Stomach (tissue), 9 donors: Measurements from ENCODE around the gene HIPK3. TPM values are rescaled to one million over a fixed set of nuclear protein-coding genes. Genes with fewer than 3 reads are reported as not detected.
"Not testable (repeated sequence)": the region's sequence is repeated elsewhere in the genome, so short reads cannot be mapped to it uniquely, and the experiment has no call there.

Experiments used
- DNase-seq, 2 donors: peaks; one replicate each; pipeline versions ENCODE4 v3.0.0 to v3.0.0-alpha.2; 2013 to 2019
- H3K27ac ChIP-seq, 5 donors: fragments of 200-600 bp in 4 of 5; sonication (generic) in 4 of 5; one replicate each; pipeline ENCODE4 v1.5.1; 2013 to 2019; ENCODE audit warnings: mild to moderate bottlenecking in 1 of 5, moderate library complexity in 1 of 5
- H3K27me3 ChIP-seq, 3 donors: fragments of 200-600 bp; sonication (generic); one replicate each; pipeline ENCODE4 v1.5.1; 2017 to 2019; ENCODE audit warnings: mixed run types in 1 of 3
- H3K36me3 ChIP-seq, 4 donors: fragments of 200-600 bp; sonication (generic); 1 replicate in 3 of 4; 2 replicates in 1 of 4; pipeline ENCODE4 v1.5.1; 2016 to 2019
- H3K4me1 ChIP-seq, 4 donors: fragments of 200-600 bp; sonication (generic); one replicate each; pipeline ENCODE4 v1.5.1; 2016 to 2019
- H3K4me3 ChIP-seq, 4 donors: fragments of 200-600 bp; sonication (generic) in 3 of 4; one replicate each; pipeline ENCODE4 v1.5.1; 2016 to 2019; ENCODE audit warnings: mild to moderate bottlenecking in 1 of 4
- H3K9me3 ChIP-seq, 4 donors: fragments of 200-600 bp; sonication (generic); one replicate each; pipeline ENCODE4 v1.5.1; 2016 to 2019
- EP300 ChIP-seq: sonication (generic); formaldehyde crosslinking; IDR thresholded peaks from one replicate; pipeline ENCODE4 v1.6.1; 2017; ENCODE audit warnings: antibody characterized with exemption
- POLR2A ChIP-seq, 4 donors: fragments of 450-650 bp; IDR thresholded peaks; one replicate each; pipeline ENCODE4 v1.6.1; 2016; ENCODE audit warnings: antibody characterized with exemption in 4 of 4, control low read depth in 2 of 4, mild to moderate bottlenecking in 1 of 4, moderate library complexity in 1 of 4
- POLR2AphosphoS5 ChIP-seq, 3 donors: sonication (generic); formaldehyde crosslinking; IDR thresholded peaks; one replicate each; pipeline ENCODE4 v1.6.1; 2016; ENCODE audit warnings: antibody characterized with exemption in 3 of 3
- WGBS, 5 donors: extraction: QIAGEN DNeasy Blood & Tissue Kit in 3 of 5; methylation state at CpG; one replicate each; pipeline versions ENCODE4 v1.1.5 to v1.1.7; 2013 to 2018; 5-methylcytosine and 5-hydroxymethylcytosine counted together
- intact Hi-C: fragments of 100-400 bp; cut with DNase I; formaldehyde crosslinking; loops from one replicate; pipeline ENCODE4 v1.15.1; 2023; ENCODE audit warnings: low total_unique reads
- polyA plus RNA-seq, 3 donors: library from polyadenylated mRNA; stranded (reverse); fragments of 200-250 nt; gene quantifications; one replicate each; pipeline ENCODE4 v1.2.3, GENCODE V29; 2013
- total RNA-seq, 5 donors: library from RNA; depleted of rRNA; stranded (reverse); fragments of >200 nt; gene quantifications; one replicate each; pipeline versions ENCODE4 v1.1.0 to v1.2.3, GENCODE V29; 2014 to 2016
- TF ChIP-seq, protein P1 (sequence below), 7 experiments: fragments of 450-650 bp in 4 of 7; fragments of 200-600 bp in 3 of 7; sonication (generic) in 3 of 7; IDR thresholded peaks; one replicate each; pipeline ENCODE4 v1.5.1; 2016 to 2019; ENCODE audit warnings: antibody characterized with exemption in 7 of 7, control low read depth in 2 of 7, mild to moderate bottlenecking in 1 of 7
- donor health status: healthy with polysubstance abuse.
- donor health status: Bipolar disorder and iron deficiency.
- donor health status: healthy.

HIPK3 gene
- total and polyA plus RNA-seq, 8 donors: 10.6 to 222 (median 67.4) TPM

DNA sequence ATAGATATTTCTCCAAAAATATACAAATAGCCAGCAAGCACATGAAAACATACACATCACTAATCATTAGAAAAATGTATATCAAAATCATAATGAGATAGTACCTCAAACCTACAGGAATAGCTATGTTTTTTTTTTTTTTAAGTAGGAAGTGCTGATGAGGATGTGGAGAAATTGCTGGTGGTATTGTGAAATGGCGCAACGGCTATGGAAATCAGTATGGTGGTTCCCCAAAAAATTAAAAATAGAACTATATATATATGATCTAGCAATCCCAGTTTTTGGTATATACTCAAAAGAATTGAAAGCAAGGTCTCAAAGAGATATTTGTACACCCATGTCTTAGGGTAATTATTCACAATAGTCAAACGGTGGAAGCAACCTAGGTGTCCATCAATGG is 46.0 kb upstream of the HIPK3 start:
- intact Hi-C loops: no loop called here
- TF ChIP-seq, protein P1, sequence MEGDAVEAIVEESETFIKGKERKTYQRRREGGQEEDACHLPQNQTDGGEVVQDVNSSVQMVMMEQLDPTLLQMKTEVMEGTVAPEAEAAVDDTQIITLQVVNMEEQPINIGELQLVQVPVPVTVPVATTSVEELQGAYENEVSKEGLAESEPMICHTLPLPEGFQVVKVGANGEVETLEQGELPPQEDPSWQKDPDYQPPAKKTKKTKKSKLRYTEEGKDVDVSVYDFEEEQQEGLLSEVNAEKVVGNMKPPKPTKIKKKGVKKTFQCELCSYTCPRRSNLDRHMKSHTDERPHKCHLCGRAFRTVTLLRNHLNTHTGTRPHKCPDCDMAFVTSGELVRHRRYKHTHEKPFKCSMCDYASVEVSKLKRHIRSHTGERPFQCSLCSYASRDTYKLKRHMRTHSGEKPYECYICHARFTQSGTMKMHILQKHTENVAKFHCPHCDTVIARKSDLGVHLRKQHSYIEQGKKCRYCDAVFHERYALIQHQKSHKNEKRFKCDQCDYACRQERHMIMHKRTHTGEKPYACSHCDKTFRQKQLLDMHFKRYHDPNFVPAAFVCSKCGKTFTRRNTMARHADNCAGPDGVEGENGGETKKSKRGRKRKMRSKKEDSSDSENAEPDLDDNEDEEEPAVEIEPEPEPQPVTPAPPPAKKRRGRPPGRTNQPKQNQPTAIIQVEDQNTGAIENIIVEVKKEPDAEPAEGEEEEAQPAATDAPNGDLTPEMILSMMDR (IDR thresholded peaks at IDR 0.05): no peak
- TF ChIP-seq EP300 (no peak), POLR2A (IDR thresholded peaks at IDR 0.05) (no peak), POLR2AphosphoS5 (IDR thresholded peaks at IDR 0.05) (no peak)
- Histone ChIP-seq H3K4me1 (peaks cover 3 to 12% (median 8%) of the 10 kb centered on the region in 4 donors), H3K4me3 (no peak overlapping the region), H3K27ac (peak overlapping the region in 2 of 5 donors; percentile 66 to 71), H3K36me3 (no peaks in the 10 kb centered on the region), H3K27me3 (no peaks in the 10 kb centered on the region), H3K9me3 (no peaks in the 10 kb centered on the region)
- 59 to 74% (median 69%) methylated on average over 3 of the region's 3 CpGs for WGBS, 5 donors
- no peak for DNase-seq

DNA sequence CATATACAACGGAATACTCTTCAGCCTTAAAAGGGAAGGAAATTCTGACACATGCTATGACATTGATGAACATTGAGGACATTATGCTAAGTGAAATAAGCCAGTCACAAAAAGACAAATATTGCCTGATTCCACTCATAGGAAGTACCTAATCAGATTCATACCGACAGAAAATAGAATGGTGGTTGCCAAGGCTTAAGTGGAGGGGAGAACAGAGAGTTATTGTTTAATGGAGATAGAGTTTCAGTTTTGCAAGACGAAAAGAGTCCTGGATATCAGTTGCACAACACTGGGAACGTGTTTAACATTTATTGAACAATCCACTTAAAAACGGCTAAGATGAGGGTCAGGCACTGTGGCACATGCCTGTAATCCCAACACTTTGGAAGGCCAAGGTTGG is 45.6 kb upstream of the HIPK3 start:
- intact Hi-C loops: no loop called here
- DNase-seq: peak in 1 of 2 donors; percentile 34
- TF ChIP-seq, protein P1 (IDR thresholded peaks at IDR 0.05): no peak
- no peak for TF ChIP-seq POLR2AphosphoS5 (IDR thresholded peaks at IDR 0.05)
- no peak for TF ChIP-seq POLR2A (IDR thresholded peaks at IDR 0.05)
- TF ChIP-seq EP300: no peak
- H3K27me3 ChIP-seq: no peaks in the 10 kb centered on the region
- no peak overlapping the region for H3K4me3 ChIP-seq
- no peaks in the 10 kb centered on the region for H3K36me3 ChIP-seq
- 23 to 48% (median 36%) methylated on average over 5 of the region's 5 CpGs for WGBS, 5 donors
- peak overlapping the region in 3 of 5 donors; percentile 26 to 71 (median 66) for H3K27ac ChIP-seq
- H3K9me3 ChIP-seq: no peaks in the 10 kb centered on the region
- H3K4me1 ChIP-seq: peaks cover 3 to 12% (median 8%) of the 10 kb centered on the region in 4 donors

DNA sequence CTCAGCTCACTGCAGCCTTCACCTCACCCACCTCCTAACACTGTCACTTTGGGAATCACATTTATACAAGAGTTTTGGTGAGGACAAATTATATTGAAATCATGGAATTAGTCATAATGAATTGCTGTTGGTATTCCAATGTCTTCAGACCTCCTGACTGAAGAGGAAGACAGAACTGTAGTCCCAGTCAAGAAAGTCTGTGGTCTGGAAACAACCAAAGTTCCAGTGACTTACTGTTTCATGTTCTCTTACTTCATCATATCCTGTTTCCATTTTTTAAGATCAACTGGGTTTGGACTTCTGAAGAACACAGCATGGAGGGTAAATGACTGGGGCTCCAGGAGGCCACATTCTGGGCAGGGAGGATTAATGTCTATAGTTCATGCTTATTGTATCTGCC is 43.0 kb upstream of the HIPK3 start:
- Histone ChIP-seq H3K36me3 (no peaks in the 10 kb centered on the region), H3K27me3 (no peaks in the 10 kb centered on the region), H3K4me1 (no peaks in the 10 kb centered on the region), H3K9me3 (no peaks in the 10 kb centered on the region), H3K27ac (no peak overlapping the region), H3K4me3 (no peak overlapping the region)
- TF ChIP-seq POLR2AphosphoS5 (IDR thresholded peaks at IDR 0.05): no peak
- no peak for TF ChIP-seq EP300
- no peak for TF ChIP-seq POLR2A (IDR thresholded peaks at IDR 0.05)
- TF ChIP-seq, protein P1 (IDR thresholded peaks at IDR 0.05): no peak
- intact Hi-C loops: no loop called here
- no peak for DNase-seq

DNA sequence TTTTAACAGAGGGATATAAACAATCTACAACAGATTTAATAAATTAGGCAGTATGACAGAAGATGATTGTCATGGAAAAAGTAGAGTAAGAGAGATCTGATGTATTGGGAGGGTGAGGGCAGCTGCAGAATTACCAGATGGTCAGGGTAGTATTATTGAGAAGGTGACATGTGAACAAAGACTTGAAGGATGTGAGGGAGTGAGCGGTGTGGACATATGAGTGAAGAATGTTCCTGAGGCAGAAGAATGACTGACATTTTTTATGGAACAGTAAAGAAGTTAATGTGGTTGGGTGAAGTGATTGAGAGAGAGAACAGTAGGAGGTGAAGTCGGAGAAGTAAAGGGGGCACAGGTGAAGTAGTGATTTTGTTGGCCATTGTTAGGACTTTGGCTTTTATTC is 42.4 kb upstream of the HIPK3 start:
- WGBS, 5 donors: 49 to 95% (median 58%) methylated on average over 2 of the region's 2 CpGs
- Histone ChIP-seq H3K4me1 (peaks cover 0 to under 1% (median 0%) of the 10 kb centered on the region in 4 donors), H3K9me3 (no peaks in the 10 kb centered on the region), H3K27ac (no peak overlapping the region), H3K27me3 (no peaks in the 10 kb centered on the region), H3K4me3 (no peak overlapping the region), H3K36me3 (no peaks in the 10 kb centered on the region)
- no peak for DNase-seq
- TF ChIP-seq POLR2A (IDR thresholded peaks at IDR 0.05) (no peak), EP300 (no peak), POLR2AphosphoS5 (IDR thresholded peaks at IDR 0.05) (no peak)
- TF ChIP-seq, protein P1 (IDR thresholded peaks at IDR 0.05): no peak
- intact Hi-C loops: no loop called here

GRCh38 chr11:33216676-33217075 is 40.5 kb upstream of the HIPK3 start:
- H3K4me1 ChIP-seq, DNase-seq, intact Hi-C loops, H3K27ac ChIP-seq, H3K36me3 ChIP-seq, H3K9me3 ChIP-seq, H3K27me3 ChIP-seq, H3K4me3 ChIP-seq: not testable (repeated sequence)
- 76 to 93% (median 81%) methylated on average over 2 of the region's 2 CpGs for WGBS, 5 donors
